ENCODE measurements around the gene R3HDM2.
"Not testable (repeated sequence)": the region's sequence is repeated elsewhere in the genome, so short reads cannot be mapped to it uniquely, and the experiment has no call there.

The R3HDM2 gene

GRCh38 chr12:57276233-57276632, 154.6 kb downstream of the R3HDM2 start:
- H3K9ac ChIP-seq (ENCODE audit: low read length); H3K27ac ChIP-seq (ENCODE audit: low read depth, low read length); H3K9me3 ChIP-seq (ENCODE audit: control insufficient read depth, insufficient read depth, low read depth, low read length); H3K27me3 ChIP-seq (ENCODE audit: control insufficient read depth, insufficient read depth, low read length); H3K4me3 ChIP-seq (ENCODE audit: low read depth, low read length): not testable (repeated sequence)
- Histone ChIP-seq H3K4me1 (ENCODE audit: control insufficient read depth, insufficient read depth, low read length) (peaks cover 12% of the 10 kb centered on the region), H3K36me3 (ENCODE audit: control insufficient read depth, insufficient read depth, low read length) (peaks cover 31% of the 10 kb centered on the region)

DNA sequence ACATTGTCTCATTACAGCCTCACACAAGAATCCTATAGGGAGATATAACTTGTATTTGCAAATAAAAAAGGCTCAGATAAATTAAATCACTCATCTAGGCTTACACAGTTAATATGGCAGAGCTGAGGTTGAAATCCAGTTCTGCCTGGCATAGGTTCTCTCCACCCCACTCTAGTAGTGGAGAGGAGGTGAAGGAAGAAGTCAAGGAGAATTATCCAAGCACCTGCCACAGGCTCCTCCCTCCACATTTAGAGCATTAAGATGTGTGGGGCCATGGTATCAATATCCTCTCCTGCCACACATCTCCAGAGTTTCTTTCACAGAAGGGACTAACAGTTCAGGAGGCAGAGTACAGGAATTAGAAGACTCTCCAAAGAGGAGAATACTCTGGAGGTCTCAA, 157.3 kb downstream of the R3HDM2 start:
- H3K9ac ChIP-seq (ENCODE audit: low read length): no peak overlapping the region
- peaks cover 4% of the 10 kb centered on the region; the same call in 1 of the 2 replicates for H3K4me1 ChIP-seq (ENCODE audit: control insufficient read depth, insufficient read depth, low read length)
- no peak overlapping the region for H3K4me3 ChIP-seq (ENCODE audit: low read depth, low read length)
- no peaks in the 10 kb centered on the region for H3K27me3 ChIP-seq (ENCODE audit: control insufficient read depth, insufficient read depth, low read length)
- H3K36me3 ChIP-seq (ENCODE audit: control insufficient read depth, insufficient read depth, low read length): peaks cover 30% of the 10 kb centered on the region
- no peak overlapping the region for H3K27ac ChIP-seq (ENCODE audit: low read depth, low read length)
- no peaks in the 10 kb centered on the region for H3K9me3 ChIP-seq (ENCODE audit: control insufficient read depth, insufficient read depth, low read depth, low read length)

- Histone ChIP-seq H3K36me3 (ENCODE audit: control insufficient read depth, insufficient read depth, low read length) (peaks cover 32% of the 10 kb centered on the region), H3K27ac (ENCODE audit: low read depth, low read length) (no peak overlapping the region), H3K27me3 (ENCODE audit: control insufficient read depth, insufficient read depth, low read length) (no peaks in the 10 kb centered on the region), H3K4me1 (ENCODE audit: control insufficient read depth, insufficient read depth, low read length) (peaks cover 4% of the 10 kb centered on the region; the same call in 1 of the 2 replicates), H3K9me3 (ENCODE audit: control insufficient read depth, insufficient read depth, low read depth, low read length) (no peaks in the 10 kb centered on the region), H3K4me3 (ENCODE audit: low read depth, low read length) (no peak overlapping the region), H3K9ac (ENCODE audit: low read length) (no peak overlapping the region)
Measured at GRCh38 chr12:57272337-57273151, 158.3 kb downstream of the R3HDM2 start.

DNA sequence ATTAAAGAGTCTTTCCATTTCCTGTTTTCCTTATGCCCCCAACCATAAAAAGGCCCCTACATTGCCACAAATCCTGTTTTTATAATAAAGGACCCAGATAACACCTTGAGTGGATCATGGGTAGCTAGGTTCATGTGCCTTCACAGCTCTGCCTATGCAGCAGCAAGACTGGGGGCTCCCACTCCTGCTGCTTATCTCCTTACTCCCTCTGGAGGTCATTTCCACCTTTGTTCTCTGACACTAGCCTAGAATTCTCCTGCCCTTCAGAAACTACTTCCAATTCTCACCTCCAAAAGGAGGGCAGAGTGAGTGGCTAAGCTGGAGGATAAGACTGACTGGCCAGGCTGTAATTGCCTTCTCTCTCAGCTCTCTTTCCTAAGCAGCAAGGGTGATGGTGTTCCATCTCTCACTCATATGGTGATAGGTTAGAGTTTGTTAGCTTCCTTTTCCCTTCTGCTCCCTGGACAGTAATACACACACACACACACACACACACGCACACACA, 159.8 kb downstream of the R3HDM2 start:
- peaks cover 4% of the 10 kb centered on the region; the same call in 1 of the 2 replicates for H3K4me1 ChIP-seq (ENCODE audit: control insufficient read depth, insufficient read depth, low read length)
- H3K36me3 ChIP-seq (ENCODE audit: control insufficient read depth, insufficient read depth, low read length): peaks cover 40% of the 10 kb centered on the region
- no peak overlapping the region for H3K4me3 ChIP-seq (ENCODE audit: low read depth, low read length)
- no peak overlapping the region for H3K9ac ChIP-seq (ENCODE audit: low read length)
- H3K27me3 ChIP-seq (ENCODE audit: control insufficient read depth, insufficient read depth, low read length): no peaks in the 10 kb centered on the region
- H3K27ac ChIP-seq (ENCODE audit: low read depth, low read length): no peak overlapping the region
- no peaks in the 10 kb centered on the region for H3K9me3 ChIP-seq (ENCODE audit: control insufficient read depth, insufficient read depth, low read depth, low read length)

DNA sequence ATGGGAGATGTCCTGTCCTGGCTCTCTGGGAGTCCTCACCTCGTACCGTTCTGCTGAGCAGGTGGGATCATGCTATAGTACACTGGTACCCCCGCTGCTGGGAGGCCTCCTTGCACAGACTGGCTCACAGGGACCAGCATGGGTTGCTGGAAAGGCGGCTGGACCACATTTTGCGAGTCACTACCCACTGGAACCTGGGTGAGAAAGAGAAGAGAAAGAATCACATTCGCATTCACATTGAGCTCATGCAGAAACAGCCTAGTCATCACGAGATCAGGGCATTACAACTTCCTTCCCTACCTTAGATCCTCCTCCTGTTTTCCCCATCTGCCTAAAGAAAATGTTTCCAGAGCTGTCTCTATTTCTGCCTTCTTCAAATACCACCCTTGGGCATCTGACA, 162.6 kb downstream of the R3HDM2 start:
- Histone ChIP-seq H3K27me3 (ENCODE audit: control insufficient read depth, insufficient read depth, low read length) (no peaks in the 10 kb centered on the region), H3K9ac (ENCODE audit: low read length) (no peak overlapping the region), H3K36me3 (ENCODE audit: control insufficient read depth, insufficient read depth, low read length) (peaks cover 45% of the 10 kb centered on the region), H3K4me3 (ENCODE audit: low read depth, low read length) (no peak overlapping the region), H3K9me3 (ENCODE audit: control insufficient read depth, insufficient read depth, low read depth, low read length) (no peaks in the 10 kb centered on the region), H3K27ac (ENCODE audit: low read depth, low read length) (no peak overlapping the region), H3K4me1 (ENCODE audit: control insufficient read depth, insufficient read depth, low read length) (peaks cover 4% of the 10 kb centered on the region; the same call in 1 of the 2 replicates)

- no peak overlapping the region for H3K9ac ChIP-seq (ENCODE audit: low read length)
- no peaks in the 10 kb centered on the region for H3K9me3 ChIP-seq (ENCODE audit: control insufficient read depth, insufficient read depth, low read depth, low read length)
- H3K27me3 ChIP-seq (ENCODE audit: control insufficient read depth, insufficient read depth, low read length): no peaks in the 10 kb centered on the region
- peaks cover 6% of the 10 kb centered on the region for H3K4me1 ChIP-seq (ENCODE audit: control insufficient read depth, insufficient read depth, low read length)
- H3K36me3 ChIP-seq (ENCODE audit: control insufficient read depth, insufficient read depth, low read length): peaks cover 42% of the 10 kb centered on the region
- no peak overlapping the region for H3K27ac ChIP-seq (ENCODE audit: low read depth, low read length)
- no peak overlapping the region for H3K4me3 ChIP-seq (ENCODE audit: low read depth, low read length)
Measured at GRCh38 chr12:57266681-57267080, 164.2 kb downstream of the R3HDM2 start.

DNA sequence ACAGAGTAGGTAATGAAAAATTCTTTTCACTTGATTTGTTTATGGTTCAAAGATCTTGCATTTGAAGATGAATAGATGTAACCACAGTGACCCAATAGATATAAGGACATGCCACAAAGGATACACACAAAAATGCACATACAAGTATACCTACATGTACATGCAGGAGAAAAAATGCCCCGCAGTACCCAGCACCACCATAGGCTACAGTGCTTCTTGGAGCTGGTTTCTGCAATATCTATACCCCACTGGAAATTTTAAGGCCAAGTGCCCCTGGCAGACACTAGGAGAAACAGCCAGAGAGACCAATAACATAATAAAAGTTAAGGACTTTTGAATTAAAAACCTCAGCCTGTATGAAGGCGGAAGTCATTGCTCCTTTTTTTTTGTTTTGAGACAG, 167.7 kb downstream of the R3HDM2 start:
- Histone ChIP-seq H3K4me3 (ENCODE audit: low read depth, low read length) (no peak overlapping the region), H3K4me1 (ENCODE audit: control insufficient read depth, insufficient read depth, low read length) (peaks cover 7% of the 10 kb centered on the region; the same call in 1 of the 2 replicates), H3K9me3 (ENCODE audit: control insufficient read depth, insufficient read depth, low read depth, low read length) (no peaks in the 10 kb centered on the region), H3K9ac (ENCODE audit: low read length) (no peak overlapping the region), H3K36me3 (ENCODE audit: control insufficient read depth, insufficient read depth, low read length) (peaks cover 47% of the 10 kb centered on the region), H3K27me3 (ENCODE audit: control insufficient read depth, insufficient read depth, low read length) (no peaks in the 10 kb centered on the region), H3K27ac (ENCODE audit: low read depth, low read length) (no peak overlapping the region)

- no peaks in the 10 kb centered on the region for H3K9me3 ChIP-seq (ENCODE audit: control insufficient read depth, insufficient read depth, low read depth, low read length)
- no peak overlapping the region for H3K4me3 ChIP-seq (ENCODE audit: low read depth, low read length)
- peaks cover 46% of the 10 kb centered on the region for H3K36me3 ChIP-seq (ENCODE audit: control insufficient read depth, insufficient read depth, low read length)
- H3K27ac ChIP-seq (ENCODE audit: low read depth, low read length): no peak overlapping the region
- H3K9ac ChIP-seq (ENCODE audit: low read length): no peak overlapping the region
- peaks cover 7% of the 10 kb centered on the region; the same call in 1 of the 2 replicates for H3K4me1 ChIP-seq (ENCODE audit: control insufficient read depth, insufficient read depth, low read length)
- no peaks in the 10 kb centered on the region for H3K27me3 ChIP-seq (ENCODE audit: control insufficient read depth, insufficient read depth, low read length)
Measured at GRCh38 chr12:57262126-57262822, 168.6 kb downstream of the R3HDM2 start.

GRCh38 chr12:57261428-57261865, 169.4 kb downstream of the R3HDM2 start:
- Histone ChIP-seq H3K27ac (ENCODE audit: low read depth, low read length) (no peak overlapping the region), H3K9me3 (ENCODE audit: control insufficient read depth, insufficient read depth, low read depth, low read length) (no peaks in the 10 kb centered on the region), H3K9ac (ENCODE audit: low read length) (no peak overlapping the region), H3K4me3 (ENCODE audit: low read depth, low read length) (no peak overlapping the region), H3K4me1 (ENCODE audit: control insufficient read depth, insufficient read depth, low read length) (peaks cover 7% of the 10 kb centered on the region; the same call in 1 of the 2 replicates), H3K36me3 (ENCODE audit: control insufficient read depth, insufficient read depth, low read length) (peaks cover 46% of the 10 kb centered on the region), H3K27me3 (ENCODE audit: control insufficient read depth, insufficient read depth, low read length) (no peaks in the 10 kb centered on the region)

GRCh38 chr12:57260366-57260765, 170.5 kb downstream of the R3HDM2 start:
- Histone ChIP-seq H3K36me3 (ENCODE audit: control insufficient read depth, insufficient read depth, low read length) (peaks cover 52% of the 10 kb centered on the region), H3K4me1 (ENCODE audit: control insufficient read depth, insufficient read depth, low read length) (peaks cover 7% of the 10 kb centered on the region; the same call in 1 of the 2 replicates), H3K27me3 (ENCODE audit: control insufficient read depth, insufficient read depth, low read length) (no peaks in the 10 kb centered on the region), H3K27ac (ENCODE audit: low read depth, low read length) (no peak overlapping the region), H3K4me3 (ENCODE audit: low read depth, low read length) (no peak overlapping the region), H3K9ac (ENCODE audit: low read length) (no peak overlapping the region), H3K9me3 (ENCODE audit: control insufficient read depth, insufficient read depth, low read depth, low read length) (no peaks in the 10 kb centered on the region)

Measured in HUES6 (cell line).